T-helper 17 cell (primary cell): ENCODE measurements around the gene CHST15. TPM values are rescaled to one million over a fixed set of nuclear protein-coding genes. Genes with fewer than 3 reads are reported as not detected.

Experiments used
- ATAC-seq: fragments of 150-1000 bp; cut with Tn5 transposase; 2 replicates; pipeline ENCODE4 v1.10.0; 2021; ENCODE audit warnings: mild to moderate bottlenecking, moderate library complexity
- DNase-seq, 3 donors: peaks; one replicate each; pipeline versions ENCODE4 v3.0.0 to v3.0.0-alpha.2; 2020 to 2021
- H3K9me3 ChIP-seq: one replicate; pipeline ENCODE4 v1.7.0; 2013; ENCODE audit warnings: low read length, mild to moderate bottlenecking; ENCODE audit not compliant: control insufficient read depth, poor library complexity, severe bottlenecking
- H3K27ac Mint-ChIP-seq: one replicate; pipeline ENCODE4 v1.8.0; 2022; ENCODE audit warnings: mild to moderate bottlenecking, moderate library complexity, mixed read lengths
- H3K27me3 Mint-ChIP-seq: one replicate; pipeline ENCODE4 v1.8.0; 2022; ENCODE audit warnings: mixed read lengths
- H3K36me3 Mint-ChIP-seq: one replicate; pipeline ENCODE4 v1.8.0; 2022; ENCODE audit warnings: low read depth, mixed read lengths
- H3K4me1 Mint-ChIP-seq: one replicate; pipeline ENCODE4 v1.8.0; 2022; ENCODE audit warnings: mild to moderate bottlenecking, mixed read lengths
- H3K4me3 Mint-ChIP-seq: one replicate; pipeline ENCODE4 v1.8.0; 2022; ENCODE audit warnings: mild to moderate bottlenecking, moderate library complexity, mixed read lengths
- total RNA-seq, 4 donors: library from RNA in 2 of 4; stranded (reverse) in 2 of 4; gene quantifications; one replicate each; pipeline ENCODE4 v1.2.3 and lab custom pipeline; 2022 to 2026

The CHST15 gene
- total RNA-seq, 2 donors from 2014 or later, result 0.26 to 3.3 TPM

GRCh38 chr10:124079864-124080263, 13.5 kb downstream of the CHST15 start:
- Mint-ChIP-seq H3K4me3 (no peak overlapping the region), H3K4me1 (no peaks in the 10 kb centered on the region), H3K36me3 (no peaks in the 10 kb centered on the region), H3K27me3 (no peaks in the 10 kb centered on the region), H3K27ac (no peak overlapping the region)
- DNase-seq, result no peak
- no peak for ATAC-seq
- H3K9me3 ChIP-seq, result no peaks in the 10 kb centered on the region

DNA sequence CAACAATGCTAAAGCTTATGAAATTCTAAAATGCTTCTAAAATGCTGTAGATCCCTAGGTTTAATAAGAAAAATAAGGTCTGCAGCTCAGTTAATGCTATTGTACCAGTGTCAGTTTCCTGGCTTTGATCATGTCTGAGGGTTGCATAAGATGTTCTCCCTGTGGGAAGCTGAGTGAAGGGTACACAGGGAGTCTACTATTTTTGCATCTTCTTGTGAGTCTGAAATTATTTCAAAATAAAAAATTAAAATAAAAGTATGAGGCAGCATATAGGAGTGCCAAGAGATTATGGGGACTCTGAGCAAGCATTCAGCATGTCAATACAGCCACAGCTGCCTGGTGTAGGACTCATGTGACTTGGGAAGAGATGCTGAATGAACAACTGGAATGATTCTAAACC, 14.7 kb downstream of the CHST15 start:
- H3K9me3 ChIP-seq, result no peaks in the 10 kb centered on the region
- no peak overlapping the region for H3K4me3 Mint-ChIP-seq
- peaks cover 7% of the 10 kb centered on the region for H3K4me1 Mint-ChIP-seq
- DNase-seq, result no peak
- H3K27me3 Mint-ChIP-seq, result peaks cover 7% of the 10 kb centered on the region
- ATAC-seq, result no peak
- no peaks in the 10 kb centered on the region for H3K36me3 Mint-ChIP-seq
- H3K27ac Mint-ChIP-seq, result no peak overlapping the region

DNA sequence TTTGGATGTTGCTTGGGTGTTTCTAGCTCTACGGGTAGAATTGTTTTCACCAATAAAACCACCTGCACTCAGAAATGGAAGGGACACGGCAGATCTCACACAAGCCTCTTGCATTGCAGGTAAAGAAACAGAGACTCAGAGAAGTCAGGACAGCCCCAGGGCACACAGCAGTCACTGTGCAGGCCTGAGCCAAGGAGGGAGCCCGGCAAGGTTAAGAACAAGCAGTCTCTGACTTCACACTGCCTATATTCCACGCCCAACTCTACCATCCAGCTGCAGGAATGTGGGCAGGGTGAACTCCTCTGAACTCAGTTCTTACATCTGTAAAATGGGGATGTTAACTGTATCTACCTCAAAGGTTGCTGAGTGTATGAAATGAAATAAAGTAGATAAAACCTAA, 15.4 kb downstream of the CHST15 start:
- ATAC-seq (no peak), DNase-seq (no peak)
- Mint-ChIP-seq H3K4me1 (peaks cover 8% of the 10 kb centered on the region), H3K27ac (no peak overlapping the region), H3K27me3 (peaks cover 10% of the 10 kb centered on the region), H3K36me3 (no peaks in the 10 kb centered on the region), H3K4me3 (no peak overlapping the region)
- no peaks in the 10 kb centered on the region for H3K9me3 ChIP-seq

GRCh38 chr10:124077208-124077993, 16.0 kb downstream of the CHST15 start:
- Mint-ChIP-seq H3K27me3 (peaks cover 14% of the 10 kb centered on the region), H3K4me1 (peaks cover 11% of the 10 kb centered on the region), H3K4me3 (no peak overlapping the region), H3K36me3 (no peaks in the 10 kb centered on the region), H3K27ac (no peak overlapping the region)
- no peaks in the 10 kb centered on the region for H3K9me3 ChIP-seq
- DNase-seq (no peak), ATAC-seq (no peak)

GRCh38 chr10:124076148-124076733, 17.2 kb downstream of the CHST15 start:
- H3K27ac Mint-ChIP-seq, result no peak overlapping the region
- ATAC-seq (no peak), DNase-seq (no peak)
- no peaks in the 10 kb centered on the region for H3K36me3 Mint-ChIP-seq
- H3K4me3 Mint-ChIP-seq, result no peak overlapping the region
- no peaks in the 10 kb centered on the region for H3K9me3 ChIP-seq
- H3K4me1 Mint-ChIP-seq, result peaks cover 12% of the 10 kb centered on the region
- peaks cover 14% of the 10 kb centered on the region for H3K27me3 Mint-ChIP-seq

- Mint-ChIP-seq H3K27me3 (peaks cover 14% of the 10 kb centered on the region), H3K36me3 (no peaks in the 10 kb centered on the region), H3K27ac (no peak overlapping the region), H3K4me1 (peaks cover 12% of the 10 kb centered on the region), H3K4me3 (no peak overlapping the region)
- no peak for ATAC-seq
- H3K9me3 ChIP-seq, result no peaks in the 10 kb centered on the region
- no peak for DNase-seq
These were observed 18.0 kb downstream of the CHST15 start for GRCh38 chr10:124075231-124075955.

- Mint-ChIP-seq H3K4me1 (peaks cover 12% of the 10 kb centered on the region), H3K27me3 (peaks cover 14% of the 10 kb centered on the region), H3K4me3 (peak overlapping the region; percentile 7), H3K36me3 (no peaks in the 10 kb centered on the region), H3K27ac (peak overlapping the region; percentile 29)
- peak; percentile 57 for ATAC-seq
- H3K9me3 ChIP-seq, result no peaks in the 10 kb centered on the region
- DNase-seq, result no peak
These were observed 18.8 kb downstream of the CHST15 start for GRCh38 chr10:124074501-124075109.

DNA sequence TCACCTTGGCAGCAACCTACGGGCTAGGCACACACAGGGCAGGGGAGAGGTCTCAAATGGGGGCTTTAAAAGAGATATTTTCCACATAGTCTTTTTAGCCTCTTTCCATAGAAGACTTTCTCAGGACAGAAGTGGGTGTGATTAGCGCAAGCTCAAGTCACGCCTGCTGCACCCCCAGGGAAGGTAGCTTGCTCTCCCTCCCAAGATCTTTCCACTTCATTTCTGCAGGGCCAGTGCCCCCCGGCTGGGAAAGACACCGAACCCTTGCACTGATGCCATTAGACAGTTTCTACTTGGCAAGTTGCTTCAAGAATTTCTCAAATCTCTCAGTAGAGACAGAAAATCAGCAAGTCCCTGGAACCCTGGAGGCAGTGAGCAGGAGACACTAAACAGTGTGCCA, 19.4 kb downstream of the CHST15 start:
- H3K36me3 Mint-ChIP-seq, result no peaks in the 10 kb centered on the region
- peaks cover 14% of the 10 kb centered on the region for H3K27me3 Mint-ChIP-seq
- no peak for ATAC-seq
- no peaks in the 10 kb centered on the region for H3K9me3 ChIP-seq
- H3K27ac Mint-ChIP-seq, result peak overlapping the region; percentile 29
- H3K4me3 Mint-ChIP-seq, result no peak overlapping the region
- peaks cover 12% of the 10 kb centered on the region for H3K4me1 Mint-ChIP-seq
- DNase-seq, result no peak

DNA sequence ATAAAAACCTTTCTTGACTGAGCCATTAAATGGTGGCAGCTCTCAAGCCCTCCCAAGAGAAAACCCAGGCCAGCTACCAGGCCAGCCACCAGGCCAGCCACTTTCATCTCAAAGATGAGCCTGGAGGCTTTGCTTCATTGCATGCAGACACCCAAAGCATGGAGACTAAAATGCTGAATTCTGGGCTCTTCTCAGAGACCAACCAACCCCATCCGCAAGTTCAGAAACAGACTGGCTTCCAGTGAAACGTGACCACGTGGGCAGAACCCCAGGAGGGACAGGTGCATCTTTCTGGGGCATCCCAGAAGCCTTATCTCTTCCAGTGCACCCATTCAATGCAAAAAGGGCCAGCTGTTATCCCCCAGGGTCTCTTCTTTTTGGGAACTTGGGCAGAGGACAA, 20.9 kb downstream of the CHST15 start:
- Mint-ChIP-seq H3K36me3 (no peaks in the 10 kb centered on the region), H3K4me1 (peaks cover 12% of the 10 kb centered on the region), H3K27me3 (peaks cover 18% of the 10 kb centered on the region), H3K27ac (no peak overlapping the region), H3K4me3 (no peak overlapping the region)
- H3K9me3 ChIP-seq, result no peaks in the 10 kb centered on the region
- ATAC-seq (no peak), DNase-seq (no peak)

DNA sequence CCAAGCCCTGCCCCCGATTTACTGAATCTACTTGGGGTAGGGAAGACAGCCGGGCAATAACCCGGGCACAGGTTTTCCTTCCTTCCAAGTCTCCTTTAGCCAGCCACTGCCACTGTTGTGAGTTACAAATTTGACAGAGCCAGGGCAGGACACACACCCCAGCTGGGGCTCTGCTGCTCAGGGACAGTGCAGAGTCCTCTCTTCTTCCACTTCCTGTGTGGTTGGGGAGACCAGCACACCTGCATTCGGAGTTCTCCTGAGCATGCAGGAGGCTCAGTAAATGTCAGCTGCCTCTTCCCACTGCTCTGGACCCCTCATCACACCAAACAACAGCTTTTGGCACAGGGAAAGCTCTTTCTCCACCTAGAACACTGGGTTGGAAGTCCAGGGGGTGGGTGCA, 21.3 kb downstream of the CHST15 start:
- Mint-ChIP-seq H3K4me3 (no peak overlapping the region), H3K36me3 (no peaks in the 10 kb centered on the region), H3K4me1 (peaks cover 12% of the 10 kb centered on the region), H3K27me3 (peaks cover 18% of the 10 kb centered on the region), H3K27ac (no peak overlapping the region)
- no peaks in the 10 kb centered on the region for H3K9me3 ChIP-seq
- ATAC-seq (no peak), DNase-seq (no peak)

DNA sequence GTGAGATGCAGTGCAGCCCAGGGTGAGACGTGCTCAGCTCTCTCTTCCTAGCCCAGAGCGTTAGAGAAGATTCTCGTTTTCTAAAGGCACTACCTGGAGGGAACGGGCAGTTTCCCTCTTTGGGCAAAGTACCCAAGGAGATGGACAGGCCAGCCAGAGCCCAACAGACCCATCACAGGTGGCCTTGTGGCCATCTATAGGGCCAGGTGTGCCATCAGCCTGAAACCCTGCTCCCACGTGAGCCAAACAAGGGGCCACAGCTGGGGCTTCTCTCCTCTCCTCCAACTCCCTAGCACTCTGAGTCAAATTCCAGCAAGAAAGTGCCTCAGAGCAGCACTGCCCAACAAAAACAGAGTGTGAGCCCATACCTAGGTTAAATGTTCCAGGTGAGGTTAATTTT, 22.3 kb downstream of the CHST15 start:
- Mint-ChIP-seq H3K36me3 (no peaks in the 10 kb centered on the region), H3K4me3 (no peak overlapping the region), H3K27ac (no peak overlapping the region), H3K27me3 (peaks cover 23% of the 10 kb centered on the region), H3K4me1 (peaks cover 17% of the 10 kb centered on the region)
- no peak for DNase-seq
- no peak for ATAC-seq
- no peaks in the 10 kb centered on the region for H3K9me3 ChIP-seq

DNA sequence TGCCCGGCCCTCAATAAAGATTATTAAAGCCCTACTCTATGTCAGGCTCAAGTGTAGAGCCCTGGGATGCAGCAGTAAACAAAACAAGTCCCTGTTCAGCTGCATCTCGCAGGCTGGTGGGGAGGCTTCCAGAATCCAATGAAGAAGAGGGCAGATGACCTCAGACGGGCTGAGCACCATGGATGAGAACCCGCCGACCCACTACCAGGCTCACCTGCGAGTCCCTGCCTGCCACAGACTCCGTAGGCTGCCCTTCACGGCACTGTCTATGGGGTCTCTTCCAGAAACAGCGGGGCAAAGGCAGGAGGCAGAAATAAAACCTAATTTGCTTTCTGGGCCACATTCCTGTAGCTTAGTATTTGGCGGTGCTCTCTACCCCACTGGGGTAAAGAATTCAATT, 22.7 kb downstream of the CHST15 start:
- Mint-ChIP-seq H3K27ac (no peak overlapping the region), H3K27me3 (peaks cover 23% of the 10 kb centered on the region), H3K36me3 (no peaks in the 10 kb centered on the region), H3K4me1 (peaks cover 17% of the 10 kb centered on the region), H3K4me3 (no peak overlapping the region)
- DNase-seq (no peak), ATAC-seq (no peak)
- no peaks in the 10 kb centered on the region for H3K9me3 ChIP-seq
